ENCODE results near the gene PIERCE2. TPM values are rescaled to one million over a fixed set of nuclear protein-coding genes. Genes with fewer than 3 reads are reported as not detected.

Gene PIERCE2, protein sequence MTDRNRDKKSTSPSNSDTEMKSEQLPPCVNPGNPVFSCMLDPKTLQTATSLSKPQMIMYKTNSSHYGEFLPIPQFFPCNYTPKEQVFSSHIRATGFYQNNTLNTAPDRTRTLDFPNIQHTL
- 1.8 TPM for total RNA-seq

DNA sequence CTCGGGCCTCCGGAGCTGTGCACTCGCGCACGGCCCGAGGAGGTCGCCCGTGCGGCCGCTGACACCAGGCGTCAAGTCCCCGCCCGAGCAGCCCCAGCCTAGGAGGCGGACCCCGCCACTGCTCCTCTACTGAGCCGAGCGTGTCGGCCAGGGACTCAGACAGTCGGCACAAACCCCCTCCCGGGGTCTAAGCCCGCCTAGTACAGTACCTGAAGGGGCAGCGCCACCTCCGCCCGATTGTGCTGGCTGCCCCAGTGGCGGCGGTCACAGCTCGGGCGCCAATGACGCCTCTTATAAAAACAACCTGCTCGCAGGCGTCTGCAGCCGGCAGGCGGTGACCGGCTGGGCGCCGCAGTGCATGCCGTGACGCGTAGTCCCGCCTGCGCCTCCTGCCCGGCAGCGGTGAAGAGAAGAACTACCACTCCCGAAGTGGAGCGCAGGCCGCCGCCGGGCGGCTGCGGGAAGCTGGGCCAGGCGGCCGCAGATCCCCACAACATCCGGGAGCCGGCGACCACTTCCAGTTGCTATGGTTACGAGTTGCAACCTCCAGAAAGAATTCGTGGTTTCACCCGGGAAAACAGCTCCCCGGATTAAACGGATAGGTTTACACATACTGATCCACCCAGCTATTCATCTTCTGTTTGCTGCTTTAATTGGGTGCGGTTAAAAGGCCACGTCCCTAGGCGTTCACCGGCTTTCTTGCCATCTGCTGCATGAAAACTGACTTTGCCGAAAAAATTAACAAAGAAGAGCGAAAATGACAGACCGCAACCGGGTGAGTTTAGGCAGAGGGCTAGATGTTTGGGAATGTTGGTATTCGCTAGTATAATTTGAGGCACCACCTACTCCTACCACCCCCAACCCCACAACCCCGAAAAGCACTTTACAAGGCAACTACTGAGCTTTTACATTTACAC is at the start of gene PIERCE2, which contains the start of gene CCPG1:
TSS of gene PIERCE2 (plus strand) at position 484 of the 917 bp plus-strand sequence. CDS start at position 758, 274 bp downstream.
TSS of gene CCPG1 (minus strand) at position 348 of the 917 bp plus-strand sequence. CDS start 18,935 bp downstream, outside the sequence.

Other genes with a start within 250 kb of the PIERCE2 start
- 81.0 TPM for gene RSL24D1, start 211.6 kb upstream of the PIERCE2 start, total RNA-seq
- gene RAB27A, start 118.7 kb upstream of the PIERCE2 start, total RNA-seq = 26.5 TPM
- 16.5 TPM for gene PIGBOS1, start 89.4 kb upstream of the PIERCE2 start, total RNA-seq
- 9.1 TPM for gene PIGB, start 89.3 kb upstream of the PIERCE2 start, total RNA-seq
- 65.0 TPM for gene CCPG1, start 136 bp upstream of the PIERCE2 start, total RNA-seq
- 8.9 TPM for gene DNAAF4, start 99.7 kb downstream of the PIERCE2 start, total RNA-seq
- gene PYGO1, start 179.8 kb downstream of the PIERCE2 start, total RNA-seq = 36.4 TPM